ENCODE data around the gene CLEC2L. TPM values are rescaled to one million over a fixed set of nuclear protein-coding genes. Genes with fewer than 3 reads are reported as not detected.

CLEC2L gene
- total RNA-seq, 1 donor from 2014 or later = not detected

DNA sequence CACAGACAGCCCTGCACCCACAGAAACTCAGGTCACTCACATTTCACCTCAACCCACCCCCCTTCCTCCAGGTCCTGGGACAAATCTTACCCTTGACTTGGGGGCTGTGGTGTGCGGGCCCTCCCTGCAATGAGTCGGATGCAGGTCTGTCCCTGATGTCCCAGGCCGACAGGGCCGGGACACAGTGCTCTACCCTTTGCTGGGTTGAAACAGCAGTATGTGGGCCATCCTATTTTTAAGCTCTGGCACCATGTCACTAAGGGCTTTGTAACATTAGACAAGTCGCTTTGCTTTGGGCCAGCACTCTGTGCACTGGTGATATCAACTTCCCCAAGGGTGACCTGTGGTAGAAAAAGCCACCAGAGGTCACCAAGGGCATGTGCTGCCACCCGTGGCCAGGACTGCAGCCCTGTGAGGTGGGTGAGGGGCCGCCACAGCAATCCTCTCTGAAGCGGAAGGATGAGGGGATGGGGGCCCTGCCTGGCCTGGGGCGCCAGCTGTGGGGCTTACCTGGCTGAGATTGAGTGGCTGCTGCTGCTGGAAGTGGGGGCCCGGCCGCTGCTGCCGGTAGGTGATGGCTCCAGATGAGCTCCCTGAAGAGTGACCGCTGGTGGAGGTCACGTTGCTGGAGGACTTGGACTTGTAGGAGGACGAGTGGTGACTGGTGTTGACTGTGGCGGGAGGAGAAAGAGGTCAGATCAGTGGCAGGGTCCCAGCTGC is 51.3 kb downstream of the CLEC2L start:
- no peak for DNase-seq (ENCODE audit: low read depth in 2 of 2)

DNA sequence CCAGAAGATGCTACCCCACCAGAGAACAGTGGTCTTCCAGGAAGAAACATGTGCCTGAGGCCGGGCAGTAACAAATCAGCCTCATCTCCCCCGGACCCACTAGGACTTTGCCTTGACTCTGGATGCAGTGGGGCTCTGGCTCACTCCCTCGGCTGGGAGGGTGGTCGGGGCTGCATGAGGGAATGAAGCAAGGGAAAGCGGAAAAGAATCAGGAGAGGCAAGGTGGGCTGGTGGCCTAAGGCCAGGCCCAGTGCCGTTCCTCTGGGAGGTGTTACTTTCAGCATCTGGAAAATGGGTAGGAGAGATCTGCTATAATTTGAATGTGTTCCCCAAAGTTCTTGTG is 51.8 kb downstream of the CLEC2L start:
- DNase-seq (ENCODE audit: low read depth in 2 of 2) = no peak

DNA sequence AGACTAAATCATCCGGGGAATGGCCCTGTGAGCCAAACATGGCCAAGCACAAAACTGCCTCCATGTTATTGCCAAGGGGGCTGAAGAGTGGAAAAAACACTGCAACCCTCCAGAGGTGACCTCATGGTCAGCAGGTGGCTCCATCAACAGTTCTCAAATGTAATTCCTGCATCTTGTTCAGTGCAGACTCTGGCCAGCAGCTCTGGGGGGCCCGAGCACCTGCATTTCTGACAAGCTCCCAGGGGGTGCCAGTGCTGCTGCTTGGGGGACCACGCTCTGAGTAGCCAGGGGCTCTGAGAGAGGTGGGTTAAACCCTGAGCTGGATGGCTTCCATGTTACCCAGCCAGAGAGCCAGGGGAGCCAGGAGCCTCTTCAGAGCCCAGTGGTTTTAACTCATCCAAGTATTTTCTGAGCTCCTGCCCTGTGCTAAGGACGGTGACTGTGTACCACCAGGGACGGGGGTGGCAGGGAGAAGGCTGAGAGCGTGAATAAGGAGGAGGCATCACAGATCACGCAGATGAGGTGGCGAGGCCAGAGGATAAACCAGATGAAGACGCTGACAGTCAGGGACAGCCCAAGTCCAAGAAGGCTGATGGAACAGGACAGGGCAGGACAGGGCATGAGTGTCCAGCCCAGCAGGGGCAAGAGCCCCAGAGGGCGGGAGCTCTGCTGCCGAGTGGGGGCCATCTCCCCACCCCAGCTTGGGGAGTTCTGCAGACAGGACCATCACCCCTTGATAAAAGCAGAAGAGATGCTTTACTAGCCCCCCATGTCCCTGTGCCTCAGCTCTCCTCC is 52.9 kb downstream of the CLEC2L start:
- DNase-seq (ENCODE audit: low read depth in 2 of 2) = no peak

DNA sequence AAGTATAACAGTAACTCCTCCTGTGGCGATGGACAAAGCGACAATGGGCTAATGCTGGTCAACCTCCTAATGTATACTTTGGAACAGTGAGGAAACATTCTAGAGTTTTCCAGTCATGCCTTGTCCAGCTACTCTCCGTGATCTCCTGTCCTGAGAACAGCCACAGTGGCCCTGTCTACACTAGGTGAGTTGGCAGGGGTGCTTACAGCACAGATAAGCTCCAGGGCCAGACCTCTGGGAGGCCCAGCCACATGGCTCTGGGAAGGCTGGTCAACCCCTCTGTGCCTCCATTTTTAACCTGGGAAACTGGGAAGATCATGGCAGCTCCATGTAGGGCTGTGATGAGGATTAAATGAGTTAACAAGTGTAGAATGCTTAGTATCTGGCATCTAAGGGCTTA is 57.0 kb downstream of the CLEC2L start:
- no peak for DNase-seq (ENCODE audit: low read depth in 2 of 2)

DNA sequence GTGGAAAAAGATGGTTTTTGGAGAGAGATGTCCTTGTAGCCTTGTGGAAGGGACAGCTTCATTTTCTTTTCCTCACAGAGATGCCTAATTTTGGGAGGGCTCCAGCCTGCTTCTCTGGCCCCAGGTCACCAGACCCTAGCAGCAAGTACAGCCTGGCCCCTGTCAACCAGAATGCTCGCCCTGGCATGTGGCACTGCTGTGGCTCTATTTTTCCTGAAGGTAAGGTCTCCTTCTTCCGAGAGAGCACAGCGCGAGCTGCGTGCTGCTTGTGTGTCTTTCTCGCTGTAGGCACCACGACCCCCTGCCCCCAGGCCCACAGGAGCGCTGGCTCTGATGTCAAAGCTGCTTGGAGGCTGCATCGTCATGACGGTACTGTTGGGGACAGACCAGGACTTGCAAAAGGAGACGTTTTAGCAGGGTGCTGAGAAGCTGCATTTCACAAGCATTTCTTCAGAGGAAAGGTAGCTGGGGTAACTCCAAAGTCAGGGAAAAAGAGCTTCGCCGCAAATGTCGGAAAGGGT is 58.7 kb downstream of the CLEC2L start:
- DNase-seq (ENCODE audit: low read depth in 2 of 2) = no peak

DNA sequence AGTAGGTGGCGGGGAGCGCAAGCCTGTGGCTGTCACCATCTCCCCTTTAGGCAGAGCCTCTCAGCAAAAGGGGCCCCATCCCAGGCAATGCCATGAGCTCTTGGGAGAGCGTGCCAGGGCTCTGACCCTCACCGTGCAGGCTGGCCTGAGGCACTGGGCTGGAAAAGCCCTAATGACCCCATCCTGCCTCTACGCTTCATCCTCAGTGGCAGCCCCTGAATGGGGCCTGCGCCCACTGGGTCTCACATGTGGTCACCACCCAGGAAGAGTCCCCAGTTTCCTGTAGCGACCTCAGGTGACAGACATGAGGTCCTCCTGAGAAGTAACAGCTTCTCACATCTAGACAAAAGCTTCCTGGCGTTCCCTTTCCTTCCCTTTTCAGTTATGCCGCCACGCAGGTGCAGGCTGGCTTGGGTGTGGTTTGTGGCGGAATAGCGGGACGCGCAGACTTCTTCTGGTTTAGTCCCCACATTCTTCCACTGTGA is 59.2 kb downstream of the CLEC2L start:
- DNase-seq (ENCODE audit: low read depth in 2 of 2) = no peak

DNA sequence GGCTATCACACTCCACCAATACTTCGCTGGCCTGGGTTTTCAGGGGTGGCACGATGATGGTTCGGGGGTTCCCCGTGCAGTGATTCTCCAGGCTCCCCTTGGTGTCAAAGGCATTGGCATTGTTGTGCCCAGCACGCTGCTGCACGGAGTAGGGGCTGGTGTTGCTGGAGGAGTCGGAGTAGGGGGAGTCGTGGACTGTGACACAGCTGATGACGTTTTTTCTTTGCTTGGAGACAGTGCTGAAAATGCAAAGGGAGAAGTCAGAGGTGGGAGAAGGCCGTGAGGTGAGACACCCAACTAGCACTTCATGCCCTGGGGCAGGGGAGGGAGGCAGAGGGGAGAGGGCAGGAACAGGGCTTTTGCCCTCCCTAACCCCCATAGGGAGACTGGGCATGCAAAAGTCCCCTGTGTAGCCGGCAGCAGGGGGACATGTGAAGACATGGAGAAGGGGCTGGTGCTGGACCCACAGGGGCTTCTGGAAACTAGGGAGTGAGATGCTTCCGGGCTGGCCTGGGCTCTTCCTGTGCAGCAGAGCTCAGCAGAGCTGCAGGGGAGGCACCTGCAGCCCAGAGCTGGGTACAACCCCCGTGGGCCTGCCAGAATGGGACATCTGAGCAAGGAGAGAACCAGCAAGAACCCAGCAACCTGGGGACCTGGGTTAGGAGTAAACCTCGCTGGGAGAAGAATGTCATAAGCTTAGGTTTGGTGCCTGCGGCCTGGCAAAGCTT is 60.5 kb downstream of the CLEC2L start:
- no peak for DNase-seq (ENCODE audit: low read depth in 2 of 2)

DNA sequence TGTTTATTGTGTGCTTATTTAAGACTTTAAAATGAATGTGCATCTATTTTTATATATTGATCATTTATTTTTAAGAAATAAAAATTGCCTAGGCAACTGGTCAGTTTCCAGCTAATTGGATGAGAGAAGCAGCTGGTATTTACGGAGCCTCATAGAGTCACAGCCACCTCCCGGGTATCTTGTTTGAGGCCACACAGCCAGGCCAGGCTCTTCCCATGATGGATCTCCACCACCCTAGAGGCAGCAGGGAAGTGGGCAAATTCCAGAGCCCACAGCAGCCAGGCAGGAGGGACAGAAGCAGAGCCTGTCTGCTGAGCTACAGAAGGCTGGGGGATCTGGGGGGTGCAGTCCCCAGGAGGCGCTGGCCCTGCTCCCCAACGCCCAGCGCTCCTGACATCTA is 61.6 kb downstream of the CLEC2L start:
- no peak for DNase-seq (ENCODE audit: low read depth in 2 of 2)

DNA sequence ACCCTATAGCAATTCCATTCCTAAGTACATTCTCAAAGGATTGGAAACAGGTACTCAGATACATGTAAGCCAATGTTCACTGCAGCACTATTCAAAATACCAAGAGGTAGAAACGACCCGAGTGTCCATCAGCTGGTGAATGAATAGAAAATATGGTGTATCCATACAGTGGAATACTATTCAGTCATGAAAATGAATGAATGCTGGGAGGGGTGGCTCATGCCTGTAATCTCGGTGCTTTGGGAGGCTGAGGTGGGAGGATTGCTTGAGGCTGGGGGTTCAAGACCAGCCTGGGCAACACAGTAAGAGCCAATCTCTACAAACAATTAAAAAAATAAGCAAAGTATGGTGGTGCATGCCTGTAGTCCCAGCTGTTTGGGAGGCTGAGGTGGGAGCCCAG is 62.8 kb downstream of the CLEC2L start:
- DNase-seq (ENCODE audit: low read depth in 2 of 2) = no peak

DNA sequence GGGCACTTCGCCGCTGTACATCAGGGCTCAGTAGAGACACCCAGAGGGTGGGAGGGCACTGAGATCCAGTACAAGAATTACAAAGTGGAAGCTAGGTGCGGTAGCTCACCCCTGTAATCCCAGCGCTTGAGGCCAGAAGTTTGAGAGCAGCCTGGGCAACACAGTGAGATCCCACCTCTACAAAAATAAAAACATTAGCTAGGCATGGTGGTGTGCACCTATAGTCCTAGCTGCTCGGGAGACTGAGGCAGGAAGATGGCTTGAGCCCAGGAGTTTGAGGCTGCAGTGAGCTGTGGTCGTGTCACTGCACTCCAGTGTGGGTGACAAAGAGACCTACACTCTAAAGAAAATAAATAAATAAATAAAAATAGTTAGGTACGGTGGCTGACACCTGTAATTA is 64.0 kb downstream of the CLEC2L start:
- DNase-seq (ENCODE audit: low read depth in 2 of 2) = no peak

DNA sequence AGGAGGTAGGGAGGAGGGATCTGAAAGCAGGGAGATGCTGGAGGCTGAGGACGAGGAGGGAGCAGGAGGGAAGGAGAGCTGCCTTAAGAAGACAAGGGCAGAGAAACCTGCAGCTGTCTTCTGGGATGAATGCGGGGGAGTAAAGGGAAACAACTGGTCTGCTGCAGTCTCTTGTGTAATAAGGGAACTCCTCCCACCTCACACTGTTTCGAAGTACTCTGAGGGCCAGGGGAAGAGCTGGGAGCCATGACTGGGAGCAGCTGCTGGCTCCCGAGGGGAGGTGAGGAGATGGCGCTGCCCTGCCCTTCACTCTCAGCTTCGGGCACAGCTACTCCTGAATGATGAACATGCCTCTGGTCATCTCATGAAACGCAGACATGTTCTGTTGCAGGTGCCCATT is 65.1 kb downstream of the CLEC2L start:
- no peak for DNase-seq (ENCODE audit: low read depth in 2 of 2)

DNA sequence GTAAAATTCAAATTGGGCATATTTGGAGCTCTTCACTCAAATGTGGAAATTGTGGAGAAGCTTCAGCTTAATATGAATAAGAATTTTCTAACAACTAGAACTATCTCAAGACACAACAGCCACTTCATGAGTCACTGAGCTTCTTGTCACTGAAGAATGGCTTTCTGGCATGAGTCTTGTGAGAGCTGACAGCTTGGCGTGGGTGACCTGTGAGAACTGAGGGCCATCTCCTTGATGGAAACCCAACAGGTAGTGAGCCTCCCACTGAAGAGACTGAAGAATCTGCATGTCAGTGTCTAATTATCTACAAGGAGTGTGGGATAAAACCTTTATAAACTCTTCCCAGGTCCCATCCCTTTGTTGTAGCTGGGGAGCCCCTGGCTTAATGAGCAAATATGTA is 66.0 kb downstream of the CLEC2L start:
- no peak for DNase-seq (ENCODE audit: low read depth in 2 of 2)

DNA sequence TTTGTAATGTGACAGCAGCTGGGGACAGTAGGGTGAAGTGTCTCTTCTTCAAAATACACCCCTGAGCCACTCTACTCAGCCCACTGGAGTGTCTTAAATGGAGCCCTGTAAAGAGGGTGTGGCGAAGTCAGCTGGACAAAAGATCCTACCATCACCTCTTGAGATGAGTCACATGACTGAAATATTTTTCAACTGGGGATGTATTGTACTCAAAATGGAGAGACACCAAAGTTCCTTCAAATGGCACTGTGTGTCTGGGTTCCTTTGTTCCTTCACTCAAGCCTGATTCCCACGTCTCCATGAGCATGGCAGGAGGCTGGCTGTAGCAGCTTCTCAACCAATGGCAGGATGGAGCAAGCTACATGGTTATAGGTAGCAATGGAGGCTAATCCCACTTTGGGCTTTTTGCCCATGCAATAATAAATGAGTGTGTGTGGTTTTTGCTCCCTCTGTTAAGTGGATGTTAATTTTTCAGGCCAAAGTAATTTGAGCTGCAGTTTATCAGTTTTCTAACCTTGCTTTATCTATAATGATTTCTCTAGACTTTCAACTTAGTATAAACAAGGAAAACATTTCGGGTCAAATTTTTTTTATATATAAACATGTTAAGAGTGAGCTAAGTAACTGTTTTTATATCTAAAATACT is 68.2 kb downstream of the CLEC2L start:
- DNase-seq (ENCODE audit: low read depth in 2 of 2) = no peak

DNA sequence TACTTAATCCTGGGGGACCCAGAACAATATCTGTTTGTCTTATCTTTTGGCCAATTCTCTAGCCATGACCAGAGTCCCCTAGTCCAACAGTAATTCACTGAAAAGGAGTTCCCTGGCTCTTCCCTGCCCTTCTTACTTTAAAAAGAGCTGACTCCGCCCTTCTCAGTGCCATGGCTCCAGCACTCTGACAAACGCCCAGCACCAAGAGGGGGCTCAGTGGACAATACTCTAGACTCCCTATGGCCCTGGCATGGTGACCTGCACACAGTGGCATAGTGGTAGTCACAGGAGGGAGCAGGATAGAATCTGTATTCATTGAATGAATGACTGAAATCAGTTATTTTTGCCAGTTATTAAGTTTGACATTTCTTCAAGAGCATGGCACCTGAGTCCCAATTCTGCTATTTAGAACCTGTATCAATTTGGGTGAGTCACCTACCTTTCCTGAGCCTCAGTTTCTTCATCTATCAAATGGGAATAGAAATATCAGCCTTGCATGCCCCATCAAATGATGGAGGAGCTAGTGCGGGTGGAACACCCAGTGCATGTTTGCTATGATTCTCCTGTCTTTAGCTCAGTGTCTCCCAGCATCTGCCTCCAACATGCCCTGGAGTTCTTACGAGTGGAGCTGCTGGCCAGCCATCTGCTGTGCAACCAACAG is 69.4 kb downstream of the CLEC2L start:
- no peak for DNase-seq (ENCODE audit: low read depth in 2 of 2)

DNA sequence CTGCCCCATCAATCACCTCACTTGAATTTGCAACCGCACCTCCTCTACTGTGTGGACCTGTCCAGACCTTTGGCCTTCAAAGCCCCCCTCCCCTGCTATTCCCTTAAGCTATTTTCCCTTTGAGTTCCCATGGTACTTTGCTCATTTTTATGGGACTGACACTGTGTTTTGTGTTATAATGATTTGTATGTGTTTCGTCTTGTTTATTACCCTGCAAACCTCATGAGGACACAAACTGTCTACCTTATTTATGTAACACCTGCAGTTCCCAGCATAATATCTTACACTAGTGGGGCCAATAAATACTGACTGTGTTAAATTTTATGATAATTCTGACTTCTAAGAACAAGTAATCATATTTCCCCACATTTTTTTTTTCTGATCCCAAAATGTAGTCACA is 70.6 kb downstream of the CLEC2L start:
- DNase-seq (ENCODE audit: low read depth in 2 of 2) = no peak

Other genes with a start within 250 kb of the CLEC2L start
- gene FMC1, start 182.3 kb upstream of the CLEC2L start, total RNA-seq = 11.3 and 13.1 TPM in 2 replicates
- gene LUC7L2, start 163.8 kb upstream of the CLEC2L start, total RNA-seq = 20.3 and 22.2 TPM in 2 replicates
- gene KLRG2, start 40.0 kb upstream of the CLEC2L start, total RNA-seq = not detected in 2 replicates

Data from lung microvascular endothelial cell (primary cell).